ENCODE results near the gene SPON1. TPM values are rescaled to one million over a fixed set of nuclear protein-coding genes. Genes with fewer than 3 reads are reported as not detected.

SPON1 gene
- total and polyA plus RNA-seq, 9 donors, result 15.3 to 35.2 (median 23.3) TPM

DNA sequence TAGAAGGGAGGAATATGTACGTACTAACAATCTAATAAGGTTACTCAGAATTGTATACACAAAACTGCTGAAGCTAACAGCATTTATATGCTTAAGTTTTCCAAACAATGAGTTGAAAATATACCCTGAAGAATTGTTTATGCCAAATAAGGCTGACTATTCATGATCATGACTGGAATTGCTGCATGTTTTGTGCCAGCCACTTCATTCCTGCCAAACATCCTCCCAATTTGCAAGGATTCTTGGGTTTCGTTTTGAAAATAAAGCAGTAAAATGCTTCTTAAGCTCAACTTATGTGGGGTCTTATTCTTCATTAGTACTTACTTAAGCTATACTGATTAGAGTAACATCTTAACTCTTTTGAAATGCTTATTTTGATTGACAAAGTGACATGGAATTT lies 149.0 kb downstream of the SPON1 start:
- Histone ChIP-seq H3K27me3 (ENCODE audit: control insufficient read depth, insufficient read depth, low read length) (no peaks in the 10 kb centered on the region), H3K4me1 (ENCODE audit: control insufficient read depth, insufficient read depth, low read length) (peaks cover 18% of the 10 kb centered on the region), H3K4me3 (ENCODE audit: low read length) (no peak overlapping the region), H3K27ac (ENCODE audit: low read length) (no peak overlapping the region), H3K9me3 (replicated peaks; ENCODE audit: control insufficient read depth, low read depth, low read length) (no peaks in the 10 kb centered on the region), H3K36me3 (ENCODE audit: control insufficient read depth, insufficient read depth, low read length) (no peaks in the 10 kb centered on the region)
- WGBS (ENCODE audit: insufficient coverage), result no CpG with 5 or more reads among the region's 2 CpGs
- peak; percentile 70 for DNase-seq

DNA sequence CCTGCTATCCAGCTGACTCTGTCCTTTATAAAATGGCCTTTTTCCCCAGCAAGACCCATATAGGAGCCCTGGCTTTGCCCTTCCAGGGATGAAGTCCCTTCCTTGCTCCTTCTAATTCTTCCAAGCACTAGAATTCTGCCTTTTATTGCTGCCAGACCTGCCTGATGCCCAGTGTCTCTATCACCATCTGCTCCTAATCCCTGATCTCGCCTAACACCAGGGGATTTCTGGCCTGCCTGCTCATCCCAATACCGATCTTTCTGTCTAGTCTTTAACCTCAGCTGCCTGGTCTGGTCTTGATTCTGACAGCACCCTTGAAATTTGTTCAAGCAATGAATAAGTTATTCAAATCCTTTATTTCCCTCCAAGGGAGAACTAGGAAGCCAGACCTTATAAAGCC lies 150.2 kb downstream of the SPON1 start:
- WGBS (ENCODE audit: insufficient coverage), result 61% methylated on average over 2 of the region's 2 CpGs

DNA sequence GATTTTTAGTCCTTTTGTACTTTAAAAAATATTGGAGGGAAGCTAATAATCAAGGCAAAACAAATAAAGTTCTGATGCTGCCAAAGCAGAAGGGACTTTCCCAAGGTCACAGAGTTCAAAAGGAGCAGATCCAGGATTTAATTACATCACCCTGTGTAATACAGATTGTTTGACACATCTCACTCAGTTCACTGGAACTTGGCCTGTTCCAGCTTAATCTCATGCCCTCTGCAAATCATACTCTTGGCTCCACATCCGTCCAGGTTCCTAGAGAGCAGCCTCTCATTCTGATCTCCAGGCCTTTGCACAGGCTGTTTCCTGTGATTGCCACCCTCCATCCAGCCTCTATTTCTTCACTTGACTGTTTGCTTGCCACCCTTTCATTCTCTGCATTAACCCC lies 151.7 kb downstream of the SPON1 start:
- Histone ChIP-seq H3K36me3 (ENCODE audit: control insufficient read depth, insufficient read depth, low read length) (no peaks in the 10 kb centered on the region), H3K4me1 (ENCODE audit: control insufficient read depth, insufficient read depth, low read length) (peaks cover 16% of the 10 kb centered on the region), H3K27ac (ENCODE audit: low read length) (no peak overlapping the region), H3K4me3 (ENCODE audit: low read length) (no peak overlapping the region), H3K9me3 (replicated peaks; ENCODE audit: control insufficient read depth, low read depth, low read length) (no peaks in the 10 kb centered on the region), H3K27me3 (ENCODE audit: control insufficient read depth, insufficient read depth, low read length) (no peaks in the 10 kb centered on the region)
- DNase-seq, result no peak
- 72% methylated on average over 1 of the region's 1 CpG for WGBS (ENCODE audit: insufficient coverage)

More for the DNA sequence above, 150.2 kb downstream of the SPON1 start:
- peaks cover 16% of the 10 kb centered on the region for H3K4me1 ChIP-seq (ENCODE audit: control insufficient read depth, insufficient read depth, low read length)
- H3K36me3 ChIP-seq (ENCODE audit: control insufficient read depth, insufficient read depth, low read length), result no peaks in the 10 kb centered on the region
- H3K9me3 ChIP-seq (replicated peaks; ENCODE audit: control insufficient read depth, low read depth, low read length), result no peaks in the 10 kb centered on the region
- H3K4me3 ChIP-seq (ENCODE audit: low read length), result no peak overlapping the region
- H3K27me3 ChIP-seq (ENCODE audit: control insufficient read depth, insufficient read depth, low read length), result no peaks in the 10 kb centered on the region
- no peak overlapping the region for H3K27ac ChIP-seq (ENCODE audit: low read length)
- no peak for DNase-seq

- no peaks in the 10 kb centered on the region for H3K36me3 ChIP-seq (ENCODE audit: control insufficient read depth, insufficient read depth, low read length)
- no peaks in the 10 kb centered on the region for H3K27me3 ChIP-seq (ENCODE audit: control insufficient read depth, insufficient read depth, low read length)
- no peak overlapping the region for H3K4me3 ChIP-seq (ENCODE audit: low read length)
- no peak overlapping the region for H3K27ac ChIP-seq (ENCODE audit: low read length)
- no peaks in the 10 kb centered on the region for H3K9me3 ChIP-seq (replicated peaks; ENCODE audit: control insufficient read depth, low read depth, low read length)
- WGBS (ENCODE audit: insufficient coverage), result no CpG with 5 or more reads among the region's 2 CpGs
- no peak for DNase-seq
- H3K4me1 ChIP-seq (ENCODE audit: control insufficient read depth, insufficient read depth, low read length), result peaks cover 16% of the 10 kb centered on the region
Observed at GRCh38 chr11:14114786-14115185, 152.3 kb downstream of the SPON1 start.

GRCh38 chr11:14117632-14118031 lies 155.1 kb downstream of the SPON1 start:
- H3K36me3 ChIP-seq (ENCODE audit: control insufficient read depth, insufficient read depth, low read length), result no peaks in the 10 kb centered on the region
- peaks cover 10% of the 10 kb centered on the region for H3K4me1 ChIP-seq (ENCODE audit: control insufficient read depth, insufficient read depth, low read length)
- no peak overlapping the region for H3K4me3 ChIP-seq (ENCODE audit: low read length)
- WGBS (ENCODE audit: insufficient coverage), result 71% methylated on average over 1 of the region's 1 CpG
- DNase-seq, result no peak
- no peaks in the 10 kb centered on the region for H3K9me3 ChIP-seq (replicated peaks; ENCODE audit: control insufficient read depth, low read depth, low read length)
- H3K27ac ChIP-seq (ENCODE audit: low read length), result no peak overlapping the region
- H3K27me3 ChIP-seq (ENCODE audit: control insufficient read depth, insufficient read depth, low read length), result no peaks in the 10 kb centered on the region

GRCh38 chr11:14118072-14118471 lies 155.5 kb downstream of the SPON1 start:
- H3K36me3 ChIP-seq (ENCODE audit: control insufficient read depth, insufficient read depth, low read length), result no peaks in the 10 kb centered on the region
- H3K27me3 ChIP-seq (ENCODE audit: control insufficient read depth, insufficient read depth, low read length), result no peaks in the 10 kb centered on the region
- peak; percentile 53 for DNase-seq
- H3K27ac ChIP-seq (ENCODE audit: low read length), result no peak overlapping the region
- H3K9me3 ChIP-seq (replicated peaks; ENCODE audit: control insufficient read depth, low read depth, low read length), result no peaks in the 10 kb centered on the region
- WGBS (ENCODE audit: insufficient coverage), result no CpG with 5 or more reads among the region's 1 CpG
- peaks cover 7% of the 10 kb centered on the region for H3K4me1 ChIP-seq (ENCODE audit: control insufficient read depth, insufficient read depth, low read length)
- no peak overlapping the region for H3K4me3 ChIP-seq (ENCODE audit: low read length)

DNA sequence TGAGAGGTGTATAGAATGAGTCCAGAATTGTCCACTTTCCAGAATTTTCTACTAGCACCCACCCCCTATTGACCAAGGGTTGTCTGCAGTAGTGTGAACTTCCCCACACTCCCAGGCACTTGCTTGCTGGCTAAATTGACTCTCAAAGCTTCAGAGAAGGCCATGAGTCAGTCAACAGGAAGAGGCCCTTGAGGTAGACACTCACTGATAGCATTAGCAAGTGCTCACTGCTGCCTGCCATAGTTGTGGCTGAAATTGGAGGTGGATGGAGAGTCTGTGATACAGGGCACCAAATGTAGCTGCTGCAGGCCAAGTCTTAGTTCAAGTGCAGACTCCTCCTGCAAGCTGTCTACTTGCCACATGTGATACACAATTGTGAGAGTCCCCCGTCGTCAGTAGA lies 156.8 kb downstream of the SPON1 start:
- no peaks in the 10 kb centered on the region for H3K36me3 ChIP-seq (ENCODE audit: control insufficient read depth, insufficient read depth, low read length)
- no peaks in the 10 kb centered on the region for H3K27me3 ChIP-seq (ENCODE audit: control insufficient read depth, insufficient read depth, low read length)
- peaks cover 5% of the 10 kb centered on the region for H3K4me1 ChIP-seq (ENCODE audit: control insufficient read depth, insufficient read depth, low read length)
- no peak for DNase-seq
- H3K4me3 ChIP-seq (ENCODE audit: low read length), result no peak overlapping the region
- no peak overlapping the region for H3K27ac ChIP-seq (ENCODE audit: low read length)
- WGBS (ENCODE audit: insufficient coverage), result 64% methylated on average over 2 of the region's 2 CpGs
- H3K9me3 ChIP-seq (replicated peaks; ENCODE audit: control insufficient read depth, low read depth, low read length), result no peaks in the 10 kb centered on the region

DNA sequence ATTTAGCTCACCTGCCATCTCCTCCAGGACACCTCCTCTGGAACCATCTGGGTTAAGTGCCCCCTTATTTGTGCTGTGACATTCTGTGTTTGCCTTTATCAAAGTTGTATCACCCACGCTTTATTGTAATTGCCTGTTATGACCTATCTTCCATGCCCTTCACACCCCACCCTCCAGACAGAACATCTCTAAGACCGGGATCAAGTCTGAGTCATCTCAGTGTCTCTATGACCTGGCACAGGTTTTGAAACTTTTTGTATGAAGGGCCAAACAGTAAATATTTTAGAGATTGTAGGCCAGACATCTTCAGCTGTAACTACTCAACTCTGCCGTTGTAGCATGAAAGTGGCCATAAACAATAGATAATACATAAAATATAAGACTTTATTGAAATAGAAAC lies 161.8 kb downstream of the SPON1 start:
- no peaks in the 10 kb centered on the region for H3K36me3 ChIP-seq (ENCODE audit: control insufficient read depth, insufficient read depth, low read length)
- no peak overlapping the region for H3K4me3 ChIP-seq (ENCODE audit: low read length)
- no peak overlapping the region for H3K27ac ChIP-seq (ENCODE audit: low read length)
- H3K27me3 ChIP-seq (ENCODE audit: control insufficient read depth, insufficient read depth, low read length), result no peaks in the 10 kb centered on the region
- peaks cover 6% of the 10 kb centered on the region for H3K9me3 ChIP-seq (replicated peaks; ENCODE audit: control insufficient read depth, low read depth, low read length)
- WGBS (ENCODE audit: insufficient coverage), result no CpG with 5 or more reads among the region's 3 CpGs
- no peaks in the 10 kb centered on the region for H3K4me1 ChIP-seq (ENCODE audit: control insufficient read depth, insufficient read depth, low read length)
- no peak for DNase-seq

GRCh38 chr11:14124886-14125285 lies 162.4 kb downstream of the SPON1 start:
- peaks cover 6% of the 10 kb centered on the region for H3K9me3 ChIP-seq (replicated peaks; ENCODE audit: control insufficient read depth, low read depth, low read length)

GRCh38 chr11:14125529-14125928 lies 163.0 kb downstream of the SPON1 start:
- H3K36me3 ChIP-seq (ENCODE audit: control insufficient read depth, insufficient read depth, low read length), result no peaks in the 10 kb centered on the region
- H3K4me1 ChIP-seq (ENCODE audit: control insufficient read depth, insufficient read depth, low read length), result no peaks in the 10 kb centered on the region
- no peak overlapping the region for H3K4me3 ChIP-seq (ENCODE audit: low read length)
- WGBS (ENCODE audit: insufficient coverage), result 100% methylated on average over 2 of the region's 2 CpGs
- no peak overlapping the region for H3K27ac ChIP-seq (ENCODE audit: low read length)
- no peaks in the 10 kb centered on the region for H3K27me3 ChIP-seq (ENCODE audit: control insufficient read depth, insufficient read depth, low read length)
- no peak for DNase-seq
- H3K9me3 ChIP-seq (replicated peaks; ENCODE audit: control insufficient read depth, low read depth, low read length), result peaks cover 6% of the 10 kb centered on the region

More at GRCh38 chr11:14124886-14125285, 162.4 kb downstream of the SPON1 start:
- WGBS (ENCODE audit: insufficient coverage), result 100% methylated on average over 3 of the region's 3 CpGs
- Histone ChIP-seq H3K4me3 (ENCODE audit: low read length) (no peak overlapping the region), H3K27me3 (ENCODE audit: control insufficient read depth, insufficient read depth, low read length) (no peaks in the 10 kb centered on the region), H3K36me3 (ENCODE audit: control insufficient read depth, insufficient read depth, low read length) (no peaks in the 10 kb centered on the region), H3K27ac (ENCODE audit: low read length) (no peak overlapping the region), H3K4me1 (ENCODE audit: control insufficient read depth, insufficient read depth, low read length) (no peaks in the 10 kb centered on the region)
- DNase-seq, result no peak

- DNase-seq, result no peak
- Histone ChIP-seq H3K36me3 (ENCODE audit: control insufficient read depth, insufficient read depth, low read length) (no peaks in the 10 kb centered on the region), H3K27me3 (ENCODE audit: control insufficient read depth, insufficient read depth, low read length) (no peaks in the 10 kb centered on the region), H3K4me1 (ENCODE audit: control insufficient read depth, insufficient read depth, low read length) (no peaks in the 10 kb centered on the region), H3K4me3 (ENCODE audit: low read length) (no peak overlapping the region), H3K27ac (ENCODE audit: low read length) (no peak overlapping the region), H3K9me3 (replicated peaks; ENCODE audit: control insufficient read depth, low read depth, low read length) (peaks cover 6% of the 10 kb centered on the region)
- WGBS (ENCODE audit: insufficient coverage), result no CpG with 5 or more reads among the region's 4 CpGs
Observed at GRCh38 chr11:14127679-14128078, 165.2 kb downstream of the SPON1 start.

Data from muscle of leg (tissue), 11 donors.